HepG2 (cell line): Measurements from ENCODE around the gene TH. TPM values are rescaled to one million over a fixed set of nuclear protein-coding genes. Genes with fewer than 3 reads are reported as not detected.

Experiments used
- ATAC-seq: fragments of 200-7000 bp; cut with Tn5 transposase; 3 replicates; pipeline ENCODE4 v1.9.1; 2020; ENCODE audit warnings: mild to moderate bottlenecking, moderate library complexity
- BruUV-seq: library from RNA; stranded (reverse); fragments of 400-500 nt; replicated peaks from 2 replicates; lab custom pipeline; 2021; lab: Mats Ljungman, UMichigan
- CTCF ChIA-PET: fragments of 300-600 bp; formaldehyde crosslinking; extraction: SDS; loops from one replicate; lab custom pipeline; 2021; ENCODE audit warnings: low total read pairs, inconsistent platforms, low intra/inter-chr PET ratio; lab: Yijun Ruan, JAX
- POLR2A ChIA-PET: fragments of 350-600 bp; sonication (Branson Sonifier 250); formaldehyde crosslinking; loops from one replicate; lab custom pipeline; 2020; ENCODE audit warnings: antibody characterized with exemption, inconsistent platforms; lab: Yijun Ruan, JAX
- DNase-seq: peaks from one replicate; pipeline ENCODE4 v3.0.0-alpha.2; 2015; ENCODE audit warnings: low spot score
- FAIRE-seq: peaks from 3 replicates; lab custom pipeline; 2011; peaks lifted over from hg19 to GRCh38; lab: Jason Lieb, UNC
- H2AFZ ChIP-seq: one replicate; pipeline ENCODE4 v1.6.1; 2011; ENCODE audit warnings: low read length, inconsistent platforms
- H3K27ac ChIP-seq: fragments of 300-600 bp; 3 replicates; pipeline ENCODE4 v1.8.0; 2011; ENCODE audit warnings: mixed run types, mild to moderate bottlenecking, mixed read lengths, low read length, inconsistent platforms; ENCODE audit not compliant: insufficient read depth; ENCODE audit errors: extremely low read length
- H3K27me3 ChIP-seq, 2 experiments: fragments of 200-600 bp in 1 of 2; 2 replicates in 1 of 2; 3 replicates in 1 of 2; pipeline versions ENCODE4 v1.6.0 to v1.8.0; 2011; ENCODE audit warnings: low read length in 2 of 2, mild to moderate bottlenecking in 2 of 2, moderate library complexity in 2 of 2, inconsistent platforms in 1 of 2; ENCODE audit not compliant: insufficient read depth in 2 of 2, control insufficient read depth in 1 of 2
- H3K36me3 ChIP-seq, 2 experiments: fragments of 200-600 bp in 1 of 2; replicated peaks in 1 of 2; 2 replicates in 1 of 2; 3 replicates in 1 of 2; pipeline versions ENCODE4 v1.5.1 to v1.8.0; 2011; ENCODE audit warnings: low read length in 2 of 2, inconsistent platforms in 1 of 2; ENCODE audit not compliant: insufficient read depth in 2 of 2, control insufficient read depth in 1 of 2
- H3K4me1 ChIP-seq: 2 replicates; pipeline ENCODE4 v1.5.1; 2012; ENCODE audit warnings: low read length, inconsistent platforms; ENCODE audit not compliant: insufficient read depth
- H3K4me2 ChIP-seq: 2 replicates; pipeline ENCODE4 v1.6.0; 2011; ENCODE audit warnings: low read depth, low read length, inconsistent platforms
- H3K4me3 ChIP-seq, 3 experiments: fragments of 200-600 bp in 1 of 3; sonication (generic), shearing (Covaris generic) in 1 of 3; replicated peaks in 1 of 3; 2 replicates each; pipeline ENCODE4 v1.5.1; 2011 to 2016; ENCODE audit warnings: low read length in 3 of 3, inconsistent platforms in 2 of 3, low read depth in 2 of 3, mild to moderate bottlenecking in 2 of 3, control low read depth in 1 of 3, mixed read lengths in 1 of 3; ENCODE audit not compliant: insufficient read depth in 1 of 3
- H3K79me2 ChIP-seq: one replicate; pipeline ENCODE4 v1.6.1; 2011; ENCODE audit warnings: low read length, inconsistent platforms; ENCODE audit not compliant: insufficient read depth
- H3K9ac ChIP-seq: 2 replicates; pipeline ENCODE4 v1.6.0; 2011; ENCODE audit warnings: mild to moderate bottlenecking, low read depth, low read length, inconsistent platforms; ENCODE audit not compliant: insufficient read depth
- H3K9me3 ChIP-seq: 2 replicates; pipeline ENCODE4 v1.5.1; 2012; ENCODE audit warnings: mild to moderate bottlenecking, low read length
- H4K20me1 ChIP-seq: 2 replicates; pipeline ENCODE4 v1.6.0; 2011; ENCODE audit warnings: inconsistent platforms, mild to moderate bottlenecking, low read length, moderate library complexity; ENCODE audit not compliant: insufficient read depth
- ATAD3A ChIP-seq: sonication (generic); formaldehyde crosslinking; IDR thresholded peaks from 2 replicates; pipeline ENCODE4 v1.4.0; 2020; ENCODE audit warnings: missing genetic modification reagents
- FLYWCH1 ChIP-seq: sonication (generic); formaldehyde crosslinking; IDR thresholded peaks from 2 replicates; pipeline ENCODE4 v1.8.1; 2023; ENCODE audit warnings: mild to moderate bottlenecking, missing genetic modification reagents
- HCFC1 ChIP-seq: fragments of 150-350 bp; IDR thresholded peaks from 2 replicates; pipeline ENCODE4 v1.6.1; 2014; ENCODE audit warnings: low read depth, low read length
- MTA3 ChIP-seq: sonication (generic); formaldehyde crosslinking; IDR thresholded peaks from 2 replicates; pipeline ENCODE4 v1.4.0; 2020; ENCODE audit warnings: missing genetic modification reagents
- MXI1 ChIP-seq: IDR thresholded peaks from 3 replicates; pipeline ENCODE4 v1.6.1; 2012; ENCODE audit warnings: low read depth, low read length, inconsistent platforms, borderline replicate concordance
- NRL ChIP-seq: sonication (generic); formaldehyde crosslinking; IDR thresholded peaks from 2 replicates; pipeline ENCODE4 v1.5.0; 2020; ENCODE audit warnings: missing genetic modification reagents, mild to moderate bottlenecking, moderate library complexity, borderline replicate concordance
- PATZ1 ChIP-seq: sonication (generic); formaldehyde crosslinking; IDR thresholded peaks from 2 replicates; pipeline ENCODE4 v1.4.0; 2020; ENCODE audit warnings: missing genetic modification reagents
- REST ChIP-seq, 2 experiments: IDR thresholded peaks; 2 replicates each; pipeline ENCODE4 v1.6.1; 2011 to 2012; ENCODE audit warnings: low read length in 2 of 2, borderline replicate concordance in 1 of 2, low read depth in 1 of 2, mild to moderate bottlenecking in 1 of 2, moderate library complexity in 1 of 2
- RFX1 ChIP-seq: fragments of 450-650 bp; IDR thresholded peaks from 2 replicates; pipeline ENCODE4 v1.6.1; 2017
- SMC3 ChIP-seq: IDR thresholded peaks from 2 replicates; pipeline ENCODE4 v1.6.1; 2011; ENCODE audit warnings: low read length, improper control_type of control experiment
- SRY ChIP-seq: sonication (generic); formaldehyde crosslinking; IDR thresholded peaks from 2 replicates; pipeline ENCODE4 v1.8.0; 2022; ENCODE audit warnings: mild to moderate bottlenecking, missing genetic modification reagents
- TEF ChIP-seq: sonication (generic); formaldehyde crosslinking; IDR thresholded peaks from 2 replicates; pipeline ENCODE4 v1.5.0; 2020; ENCODE audit warnings: missing genetic modification reagents
- ZFP37 ChIP-seq: sonication (generic); formaldehyde crosslinking; IDR thresholded peaks from 2 replicates; pipeline ENCODE4 v1.4.0; 2020; ENCODE audit warnings: missing genetic modification reagents, borderline replicate concordance
- ZNF274 ChIP-seq: sonication (generic); formaldehyde crosslinking; IDR thresholded peaks from 2 replicates; pipeline ENCODE4 v1.5.1; 2020; ENCODE audit warnings: mild to moderate bottlenecking, missing genetic modification reagents
- ZNF772 ChIP-seq: sonication (generic); formaldehyde crosslinking; IDR thresholded peaks from 2 replicates; pipeline ENCODE4 v1.5.0; 2020; ENCODE audit warnings: mild to moderate bottlenecking, missing genetic modification reagents
- ZNF784 ChIP-seq: sonication (generic); formaldehyde crosslinking; IDR thresholded peaks from 2 replicates; pipeline ENCODE4 v1.5.1; 2020; ENCODE audit warnings: missing genetic modification reagents, mild to moderate bottlenecking, borderline replicate concordance
- WGBS: methylation state at CpG from one replicate; pipeline ENCODE4 v1.1.6; 2017; ENCODE audit warnings: low lambda C conversion rate; 5-methylcytosine and 5-hydroxymethylcytosine counted together
- in situ Hi-C: cut with HindIII; loops from 2 replicates; pipeline ENCODE4 v1.10.0; 2017; ENCODE audit warnings: low pct_unique_long_range_greater_than_20kb; ENCODE audit not compliant: extremely low pct_ligation_motif_present
- intact Hi-C: fragments of 100-400 bp; cut with micrococcal nuclease; formaldehyde crosslinking; loops from one replicate; pipeline ENCODE4 v1.10.0; 2022; ENCODE audit not compliant: unreplicated experiment
- polyA plus RNA-seq, 8 experiments: library from polyadenylated mRNA; depleted of rRNA in 3 of 8; stranded (reverse) in 7 of 8; unstranded in 1 of 8; fragments of >200 nt; fragmentation: Illumina TruSeq in 4 of 8; extraction: Trizol in 4 of 8; gene quantifications; 2 replicates each; pipeline versions ENCODE4 v1.2.1 to v1.2.3, GENCODE V29; 2011 to 2016; ENCODE audit warnings: low read depth in 4 of 8, missing spikeins in 1 of 8, mixed read lengths in 1 of 8; ENCODE audit not compliant: insufficient read depth in 1 of 8
- total RNA-seq, 5 experiments: library from RNA; depleted of rRNA; stranded (reverse); fragments of >200 nt; fragmentation: Illumina TruSeq; extraction: Trizol; gene quantifications; 2 replicates each; pipeline ENCODE4 v1.2.3, GENCODE V29; 2016; ENCODE audit warnings: low read depth in 1 of 5

The TH gene
- total and polyA plus RNA-seq, 2 of the 13 experiments (the other 11 are each of a cell fraction or from before 2014, with no cell fraction given): 0.36 TPM; not detected in 1

- H3K27ac ChIP-seq: peak overlapping the region; percentile 99
- H3K27me3 ChIP-seq: peaks cover 0 to 2% of the 10 kb centered on the region in 2 experiments; a peak in 3 of 5 replicates
- H3K79me2 ChIP-seq: peaks cover 2% of the 10 kb centered on the region
- peaks cover 81% of the 10 kb centered on the region for H3K4me1 ChIP-seq
- H4K20me1 ChIP-seq: no peaks in the 10 kb centered on the region
- no peaks in the 10 kb centered on the region for H3K9me3 ChIP-seq
- no TSS peak for BruUV-seq
- no peak overlapping the region for H2AFZ ChIP-seq
- no peak overlapping the region for H3K9ac ChIP-seq
- POLR2A ChIA-PET: interaction anchor here (0.8 kb wide), 1 partner anchor 185 kb away, joined by 5 read pairs; the partner anchor contains the start of gene TSSC4
- 0 out of 3 replicates have a peak, but pooled peaks have one; percentile 9 for ATAC-seq
- in situ Hi-C loops: loop anchor here (25.0 kb wide), 1 partner anchor 522 kb away; no protein-coding TSS in a partner anchor
- no peak for FAIRE-seq
- WGBS: 85% methylated on average over 20 of the region's 34 CpGs
- H3K4me3 ChIP-seq: no peak overlapping the region
- intact Hi-C loops: loop anchor here (10.0 kb wide), 1 partner anchor 49 kb away; no protein-coding TSS in a partner anchor
- CTCF ChIA-PET: interaction anchor here (1.2 to 1.4 kb wide), 2 partner anchors 18 to 83 kb away, joined by 8 to 11 read pairs; no protein-coding TSS in a partner anchor
- peak; percentile 46 for DNase-seq
- H3K36me3 ChIP-seq: no peaks in the 10 kb centered on the region
- H3K4me2 ChIP-seq: no peak overlapping the region
- TF ChIP-seq PATZ1 (CRISPR knock-in tag) (0 out of 2 replicates have a peak, but pooled peaks have one; percentile 49), ZNF784 (CRISPR knock-in tag) (no peak), MTA3 (CRISPR knock-in tag) (no peak), SRY (0 out of 2 replicates have a peak, but pooled peaks have one; percentile 41), ZFP37 (CRISPR knock-in tag) (no peak), NRL (CRISPR knock-in tag) (0 out of 2 replicates have a peak, but pooled peaks have one; percentile 19), TEF (CRISPR knock-in tag) (no peak), REST (IDR thresholded peaks at IDR 0.05; ENCODE audit: borderline replicate concordance in 1 of 2, low read depth in 1 of 2, low read length in 2 of 2) (no peak), ZNF274 (0 out of 2 replicates have a peak, but pooled peaks have one; percentile 45), RFX1 (no peak), MXI1 (no peak), ATAD3A (no peak), ZNF772 (CRISPR knock-in tag) (no peak), HCFC1 (no peak), SMC3 (0 out of 2 replicates have a peak, but pooled peaks have one; percentile 17), FLYWCH1 (CRISPR knock-in tag) (no peak)
Observed at GRCh38 chr11:2215561-2216399, 44.2 kb upstream of the TH start.
